Measurements from ENCODE around the gene ARL16.

- TF ChIP-seq POLR2A (IDR thresholded peaks at IDR 0.05) (no peak), CTCF (IDR thresholded peaks at IDR 0.05) (no peak)
Measured at GRCh38 chr17:81717766-81718089, 34.1 kb upstream of the ARL16 start.
